ENCODE results near the gene GRIK4.

- TF ChIP-seq, protein P1, sequence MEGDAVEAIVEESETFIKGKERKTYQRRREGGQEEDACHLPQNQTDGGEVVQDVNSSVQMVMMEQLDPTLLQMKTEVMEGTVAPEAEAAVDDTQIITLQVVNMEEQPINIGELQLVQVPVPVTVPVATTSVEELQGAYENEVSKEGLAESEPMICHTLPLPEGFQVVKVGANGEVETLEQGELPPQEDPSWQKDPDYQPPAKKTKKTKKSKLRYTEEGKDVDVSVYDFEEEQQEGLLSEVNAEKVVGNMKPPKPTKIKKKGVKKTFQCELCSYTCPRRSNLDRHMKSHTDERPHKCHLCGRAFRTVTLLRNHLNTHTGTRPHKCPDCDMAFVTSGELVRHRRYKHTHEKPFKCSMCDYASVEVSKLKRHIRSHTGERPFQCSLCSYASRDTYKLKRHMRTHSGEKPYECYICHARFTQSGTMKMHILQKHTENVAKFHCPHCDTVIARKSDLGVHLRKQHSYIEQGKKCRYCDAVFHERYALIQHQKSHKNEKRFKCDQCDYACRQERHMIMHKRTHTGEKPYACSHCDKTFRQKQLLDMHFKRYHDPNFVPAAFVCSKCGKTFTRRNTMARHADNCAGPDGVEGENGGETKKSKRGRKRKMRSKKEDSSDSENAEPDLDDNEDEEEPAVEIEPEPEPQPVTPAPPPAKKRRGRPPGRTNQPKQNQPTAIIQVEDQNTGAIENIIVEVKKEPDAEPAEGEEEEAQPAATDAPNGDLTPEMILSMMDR (conservative IDR thresholded peaks at IDR 0.05; ENCODE audit: low read length) = peak; percentile 90
- TF ChIP-seq EZH2phosphoT487 (IDR thresholded peaks at IDR 0.05; ENCODE audit: borderline replicate concordance, low read depth, low read length) = no peak
Observed at GRCh38 chr11:120952461-120953434, 441.2 kb downstream of the GRIK4 start.

Data from OCI-LY7 (cell line).